GM12801 (cell line): ENCODE results near the gene CDO1.

Source experiments
- TF ChIP-seq, protein P1 (sequence below): IDR thresholded peaks from one replicate; pipeline ENCODE4 v1.5.1; 2011; ENCODE audit warnings: control low read depth; ENCODE audit not compliant: insufficient read length; ENCODE audit errors: extremely low read depth

CDO1 gene

DNA sequence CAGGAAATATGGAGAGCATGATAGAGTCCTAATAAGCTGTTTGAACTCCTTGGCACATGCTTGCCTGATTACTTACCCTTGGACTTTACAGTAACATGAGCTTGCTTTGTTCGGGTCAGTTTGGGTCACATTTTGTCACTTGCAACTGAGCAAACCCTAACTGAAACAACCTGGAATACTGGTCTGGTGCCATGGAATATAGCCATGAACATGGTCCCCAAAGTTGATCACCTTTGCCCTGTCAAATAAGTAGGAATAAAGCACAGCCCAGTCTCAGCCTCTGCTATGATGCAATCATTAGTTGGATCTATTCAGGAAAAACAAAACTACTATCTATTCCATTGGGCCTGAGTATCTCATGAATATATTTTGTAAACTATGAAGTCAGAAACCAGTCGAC, 18.2 kb downstream of the CDO1 start:
- TF ChIP-seq, protein P1, sequence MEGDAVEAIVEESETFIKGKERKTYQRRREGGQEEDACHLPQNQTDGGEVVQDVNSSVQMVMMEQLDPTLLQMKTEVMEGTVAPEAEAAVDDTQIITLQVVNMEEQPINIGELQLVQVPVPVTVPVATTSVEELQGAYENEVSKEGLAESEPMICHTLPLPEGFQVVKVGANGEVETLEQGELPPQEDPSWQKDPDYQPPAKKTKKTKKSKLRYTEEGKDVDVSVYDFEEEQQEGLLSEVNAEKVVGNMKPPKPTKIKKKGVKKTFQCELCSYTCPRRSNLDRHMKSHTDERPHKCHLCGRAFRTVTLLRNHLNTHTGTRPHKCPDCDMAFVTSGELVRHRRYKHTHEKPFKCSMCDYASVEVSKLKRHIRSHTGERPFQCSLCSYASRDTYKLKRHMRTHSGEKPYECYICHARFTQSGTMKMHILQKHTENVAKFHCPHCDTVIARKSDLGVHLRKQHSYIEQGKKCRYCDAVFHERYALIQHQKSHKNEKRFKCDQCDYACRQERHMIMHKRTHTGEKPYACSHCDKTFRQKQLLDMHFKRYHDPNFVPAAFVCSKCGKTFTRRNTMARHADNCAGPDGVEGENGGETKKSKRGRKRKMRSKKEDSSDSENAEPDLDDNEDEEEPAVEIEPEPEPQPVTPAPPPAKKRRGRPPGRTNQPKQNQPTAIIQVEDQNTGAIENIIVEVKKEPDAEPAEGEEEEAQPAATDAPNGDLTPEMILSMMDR = no peak

DNA sequence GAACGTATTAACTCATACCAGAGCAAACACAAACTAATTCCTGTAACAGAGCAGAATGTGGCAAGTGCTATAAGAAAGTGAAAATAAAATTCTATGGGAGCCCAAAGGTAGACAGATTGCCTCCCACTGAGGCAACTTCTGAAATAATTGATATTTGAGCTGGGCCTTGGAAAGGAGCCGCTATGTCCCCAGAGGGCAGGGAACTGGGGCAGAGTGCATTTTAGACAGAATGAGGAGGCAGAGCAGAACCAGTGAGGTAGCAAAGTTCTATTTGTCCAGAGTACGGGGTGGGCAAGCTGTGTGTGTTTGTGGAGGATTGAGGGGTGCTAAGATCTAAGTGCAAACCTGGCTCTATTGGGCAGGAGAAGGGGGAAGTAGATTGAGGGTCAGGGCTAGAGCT, 19.8 kb downstream of the CDO1 start:
- TF ChIP-seq, protein P1 = no peak

GRCh38 chr5:115795700-115796099, 20.8 kb downstream of the CDO1 start:
- TF ChIP-seq, protein P1 = no peak

DNA sequence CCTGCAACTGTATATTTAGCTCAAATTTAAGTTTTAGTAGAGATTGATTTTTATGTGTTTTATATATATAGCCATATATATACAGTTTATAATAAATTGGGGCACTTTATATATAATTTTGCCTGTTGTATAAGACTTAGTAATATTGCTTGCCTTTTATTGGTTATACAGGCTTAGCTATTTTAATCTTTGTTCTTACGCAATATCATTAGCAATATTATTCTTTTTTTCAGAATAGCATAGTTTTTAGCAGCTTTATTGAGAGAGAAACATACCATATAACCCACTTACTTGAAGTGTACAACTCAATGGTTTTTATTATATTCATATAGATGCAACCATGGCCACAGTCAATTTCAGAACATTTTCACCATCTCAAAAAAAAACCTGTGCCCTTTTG, 28.0 kb downstream of the CDO1 start:
- TF ChIP-seq, protein P1 = no peak

DNA sequence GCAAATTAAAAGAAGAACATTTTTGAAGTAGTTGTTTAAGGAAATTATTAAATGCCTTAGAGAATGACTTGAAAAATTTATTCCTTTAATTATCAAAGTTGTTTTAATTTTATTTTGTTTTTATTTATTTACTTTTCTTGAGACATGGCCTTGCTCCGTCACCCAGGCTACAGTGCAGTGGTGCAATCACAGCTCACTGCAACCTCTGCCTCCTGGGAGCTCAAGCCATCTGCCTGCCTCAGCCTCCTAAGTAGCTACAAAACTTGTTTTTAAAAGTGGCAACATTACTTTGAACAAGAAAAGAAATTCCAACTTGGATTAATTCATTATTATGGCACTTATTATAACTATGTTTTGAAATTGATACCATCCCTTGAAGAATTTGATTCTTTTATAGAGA, 29.0 kb downstream of the CDO1 start:
- TF ChIP-seq, protein P1 = no peak

DNA sequence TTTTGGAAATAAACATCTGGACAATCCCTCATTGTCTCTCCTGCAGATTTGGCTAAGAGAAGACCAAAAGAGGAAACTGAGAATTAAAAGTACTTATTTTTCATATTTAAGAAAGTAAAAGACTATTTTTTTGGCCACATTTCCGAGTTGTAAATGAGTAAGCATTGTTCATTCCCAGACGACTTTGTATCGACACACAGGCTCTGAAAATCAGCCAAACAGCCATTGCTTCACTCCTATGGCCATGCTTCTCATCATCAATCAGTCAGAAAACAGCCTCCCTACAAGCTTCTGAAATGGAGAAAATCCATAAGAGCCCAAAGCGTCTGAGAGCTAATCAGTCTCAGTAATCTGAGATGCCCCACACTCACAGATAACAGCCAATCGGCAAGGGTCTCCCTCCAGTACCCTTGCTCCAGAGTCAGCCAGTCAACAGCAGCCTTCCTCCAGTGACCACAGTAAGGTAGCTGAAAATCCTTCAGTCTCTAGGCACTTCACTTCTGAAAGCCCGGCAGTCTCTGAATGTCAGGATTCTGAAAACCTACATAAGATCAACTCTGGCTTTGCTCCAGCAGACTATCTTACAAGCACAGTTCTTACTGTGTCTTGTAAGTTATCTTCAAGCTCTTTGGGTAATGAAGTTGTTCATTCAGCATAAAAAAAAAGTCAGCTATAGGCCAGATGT, 30.9 kb downstream of the CDO1 start:
- TF ChIP-seq, protein P1 = no peak

- TF ChIP-seq, protein P1 = no peak
These were observed 38.0 kb downstream of the CDO1 start for GRCh38 chr5:115778417-115778816.
